Dendritic cell treated with granulocyte-macrophage colony-stimulating factor and Interleukin-4, amounts not matched to agents 40 ng/mL and 50 ng/mL, for 4 days (primary cell): ENCODE results near the gene TSPAN13.

ENCODE experiments used
- H3K27ac Mint-ChIP-seq: one replicate; pipeline ENCODE4 v1.8.0; 2022; ENCODE audit warnings: mild to moderate bottlenecking, mixed read lengths
- H3K27me3 Mint-ChIP-seq: one replicate; pipeline ENCODE4 v1.8.0; 2022; ENCODE audit warnings: mild to moderate bottlenecking, mixed read lengths
- H3K36me3 Mint-ChIP-seq: one replicate; pipeline ENCODE4 v1.8.0; 2022; ENCODE audit warnings: low read depth, mixed read lengths
- H3K4me1 Mint-ChIP-seq: one replicate; pipeline ENCODE4 v1.8.0; 2022; ENCODE audit warnings: low read depth, mixed read lengths
- H3K4me3 Mint-ChIP-seq: one replicate; pipeline ENCODE4 v1.8.0; 2022; ENCODE audit warnings: mild to moderate bottlenecking, moderate library complexity, mixed read lengths
- H3K9me3 Mint-ChIP-seq: one replicate; pipeline ENCODE4 v1.8.0; 2022; ENCODE audit warnings: mixed read lengths
- intact Hi-C: fragments of 100-400 bp; cut with micrococcal nuclease; formaldehyde crosslinking; loops from one replicate; pipeline ENCODE4 v1.15.0; 2022

TSPAN13 gene

GRCh38 chr7:16730937-16731336 is 22.6 kb upstream of the TSPAN13 start:
- H3K9me3 Mint-ChIP-seq: no peaks in the 10 kb centered on the region
- H3K4me3 Mint-ChIP-seq: no peak overlapping the region
- intact Hi-C loops: no loop called here
- peaks cover 13% of the 10 kb centered on the region for H3K4me1 Mint-ChIP-seq
- no peaks in the 10 kb centered on the region for H3K36me3 Mint-ChIP-seq
- no peaks in the 10 kb centered on the region for H3K27me3 Mint-ChIP-seq
- no peak overlapping the region for H3K27ac Mint-ChIP-seq

DNA sequence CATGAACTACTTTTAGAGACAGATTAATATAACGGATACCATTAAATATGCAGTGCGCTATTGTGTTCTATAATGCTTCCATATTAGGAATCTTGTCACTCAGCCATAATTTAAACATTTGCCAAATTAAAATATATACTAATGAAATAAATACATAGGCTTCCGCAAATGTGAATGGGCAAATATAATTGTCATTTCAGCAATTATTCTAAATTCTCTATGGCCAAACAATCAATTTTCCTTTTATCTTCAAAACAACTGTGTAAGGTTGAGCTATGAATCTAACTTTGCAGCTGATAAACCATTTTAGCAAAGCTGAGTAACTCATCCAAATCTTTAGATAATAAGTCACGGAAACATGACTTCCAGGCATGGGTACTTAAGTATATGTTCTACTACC is 20.7 kb upstream of the TSPAN13 start:
- peaks cover 13% of the 10 kb centered on the region for H3K4me1 Mint-ChIP-seq
- H3K27me3 Mint-ChIP-seq: no peaks in the 10 kb centered on the region
- intact Hi-C loops: no loop called here

DNA sequence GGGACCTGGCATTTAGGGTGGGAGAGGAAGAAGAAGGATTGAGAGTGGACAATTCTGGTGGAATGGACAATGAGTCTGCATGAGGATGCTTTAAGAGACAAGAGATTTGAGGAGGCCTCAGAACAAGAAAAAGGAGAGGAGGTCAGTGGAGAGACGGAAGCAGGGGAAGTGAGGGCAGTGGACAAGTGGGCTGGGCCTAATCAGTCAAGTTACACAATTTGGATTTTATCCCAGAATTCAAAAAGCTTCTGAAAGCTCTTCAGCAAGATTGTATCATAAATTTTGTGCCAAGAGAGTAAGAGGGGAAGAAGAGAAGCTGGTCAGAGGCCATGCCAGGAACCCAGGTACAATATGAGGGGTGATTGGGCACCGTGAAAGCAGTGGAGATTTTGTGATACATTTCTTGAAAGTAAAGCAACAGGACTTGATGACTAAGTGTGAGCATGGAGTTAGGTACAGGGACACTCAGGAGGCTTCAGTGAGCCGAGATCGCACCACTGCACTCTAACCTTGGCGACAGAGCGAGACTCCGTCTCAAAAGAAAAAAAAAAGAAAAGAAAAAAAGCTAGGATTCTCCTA is 19.3 kb upstream of the TSPAN13 start:
- no peaks in the 10 kb centered on the region for H3K27me3 Mint-ChIP-seq
- no peaks in the 10 kb centered on the region for H3K9me3 Mint-ChIP-seq
- no peaks in the 10 kb centered on the region for H3K36me3 Mint-ChIP-seq
- H3K27ac Mint-ChIP-seq: no peak overlapping the region
- no peak overlapping the region for H3K4me3 Mint-ChIP-seq
- peaks cover 13% of the 10 kb centered on the region for H3K4me1 Mint-ChIP-seq
- intact Hi-C loops: no loop called here

More for the DNA sequence above, 20.7 kb upstream of the TSPAN13 start:
- Mint-ChIP-seq H3K4me3 (no peak overlapping the region), H3K27ac (no peak overlapping the region), H3K9me3 (no peaks in the 10 kb centered on the region), H3K36me3 (no peaks in the 10 kb centered on the region)

GRCh38 chr7:16735020-16735419 is 18.5 kb upstream of the TSPAN13 start:
- intact Hi-C loops: no loop called here
- Mint-ChIP-seq H3K27me3 (no peaks in the 10 kb centered on the region), H3K4me3 (no peak overlapping the region), H3K36me3 (no peaks in the 10 kb centered on the region), H3K4me1 (peaks cover 13% of the 10 kb centered on the region), H3K27ac (no peak overlapping the region), H3K9me3 (no peaks in the 10 kb centered on the region)

- Mint-ChIP-seq H3K4me3 (no peak overlapping the region), H3K27ac (no peak overlapping the region)
- intact Hi-C loops: no loop called here
Measured at GRCh38 chr7:16738011-16738688, 15.4 kb upstream of the TSPAN13 start.

DNA sequence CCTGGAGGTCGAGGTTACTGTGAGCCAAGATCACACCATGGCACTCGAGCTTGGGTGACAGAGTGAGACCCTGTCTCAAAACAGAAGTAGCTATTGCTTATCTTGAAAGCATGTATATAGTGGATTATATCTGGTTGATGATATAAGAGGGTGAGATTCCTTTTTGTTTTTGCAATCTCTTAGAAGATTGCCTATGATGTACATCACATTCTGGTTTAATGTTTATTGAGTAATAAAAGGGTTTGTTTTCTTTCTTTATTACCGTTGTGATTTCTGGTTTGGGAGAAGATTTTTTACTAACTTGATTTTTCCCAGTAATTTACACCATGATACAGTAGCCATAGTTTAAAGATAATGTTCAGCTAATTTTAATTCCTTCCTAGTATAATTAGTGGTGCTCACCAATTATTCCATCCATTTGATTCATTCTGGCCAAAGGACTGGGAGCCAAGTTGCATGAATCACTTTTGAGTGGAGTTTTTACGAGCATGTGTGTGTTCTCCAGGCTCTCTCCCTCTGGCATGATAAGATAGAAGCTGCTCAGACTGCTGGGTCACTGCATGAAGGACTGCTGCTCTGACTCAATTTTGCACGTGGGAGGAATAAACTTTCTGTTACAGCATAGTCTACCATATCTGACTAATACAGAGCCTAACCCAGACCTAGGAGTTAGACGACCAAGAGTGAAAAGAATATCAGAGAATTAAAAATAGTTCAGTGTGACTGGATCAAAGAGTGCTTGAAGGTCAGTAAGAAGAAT is 13.5 kb upstream of the TSPAN13 start:
- Mint-ChIP-seq H3K9me3 (no peaks in the 10 kb centered on the region), H3K36me3 (no peaks in the 10 kb centered on the region), H3K27me3 (no peaks in the 10 kb centered on the region), H3K4me3 (no peak overlapping the region), H3K4me1 (peaks cover 8% of the 10 kb centered on the region), H3K27ac (no peak overlapping the region)
- intact Hi-C loops: no loop called here

More at GRCh38 chr7:16738011-16738688, 15.4 kb upstream of the TSPAN13 start:
- Mint-ChIP-seq H3K4me1 (peaks cover 6% of the 10 kb centered on the region), H3K36me3 (no peaks in the 10 kb centered on the region), H3K9me3 (no peaks in the 10 kb centered on the region), H3K27me3 (no peaks in the 10 kb centered on the region)

GRCh38 chr7:16740623-16740953 is 13.0 kb upstream of the TSPAN13 start:
- Mint-ChIP-seq H3K36me3 (no peaks in the 10 kb centered on the region), H3K4me3 (no peak overlapping the region), H3K9me3 (no peaks in the 10 kb centered on the region), H3K4me1 (peaks cover 8% of the 10 kb centered on the region), H3K27me3 (no peaks in the 10 kb centered on the region), H3K27ac (no peak overlapping the region)
- intact Hi-C loops: no loop called here

DNA sequence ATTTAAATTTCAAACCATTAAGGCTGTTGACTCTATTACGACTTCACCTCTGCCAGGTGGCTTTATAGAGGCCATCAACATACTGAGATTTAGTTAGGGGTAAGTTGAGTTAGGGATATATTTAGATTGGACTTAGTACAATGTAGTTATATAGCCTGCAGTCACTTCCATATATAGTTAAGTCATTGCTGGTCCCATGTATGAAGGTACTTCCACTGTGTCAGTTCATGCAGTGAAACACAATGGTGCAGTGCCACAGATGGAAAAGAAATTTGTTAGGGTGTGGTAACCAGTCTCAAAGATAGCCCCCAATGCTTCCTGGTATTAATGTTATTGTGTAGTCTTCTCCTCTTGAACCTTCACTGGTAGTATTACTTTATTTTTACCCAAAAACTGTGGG is 12.6 kb upstream of the TSPAN13 start:
- no peak overlapping the region for H3K27ac Mint-ChIP-seq
- H3K36me3 Mint-ChIP-seq: no peaks in the 10 kb centered on the region
- intact Hi-C loops: no loop called here
- no peaks in the 10 kb centered on the region for H3K27me3 Mint-ChIP-seq
- H3K9me3 Mint-ChIP-seq: no peaks in the 10 kb centered on the region
- no peak overlapping the region for H3K4me3 Mint-ChIP-seq
- peaks cover 8% of the 10 kb centered on the region for H3K4me1 Mint-ChIP-seq

- Mint-ChIP-seq H3K4me1 (peaks cover 8% of the 10 kb centered on the region), H3K27me3 (no peaks in the 10 kb centered on the region), H3K27ac (no peak overlapping the region), H3K9me3 (no peaks in the 10 kb centered on the region), H3K36me3 (no peaks in the 10 kb centered on the region), H3K4me3 (no peak overlapping the region)
- intact Hi-C loops: no loop called here
Measured at GRCh38 chr7:16741676-16742075, 11.9 kb upstream of the TSPAN13 start.

GRCh38 chr7:16742547-16742946 is 11.0 kb upstream of the TSPAN13 start:
- peaks cover 8% of the 10 kb centered on the region for H3K4me1 Mint-ChIP-seq
- no peaks in the 10 kb centered on the region for H3K27me3 Mint-ChIP-seq
- H3K9me3 Mint-ChIP-seq: no peaks in the 10 kb centered on the region
- H3K4me3 Mint-ChIP-seq: no peak overlapping the region
- H3K27ac Mint-ChIP-seq: no peak overlapping the region
- H3K36me3 Mint-ChIP-seq: no peaks in the 10 kb centered on the region
- intact Hi-C loops: no loop called here

DNA sequence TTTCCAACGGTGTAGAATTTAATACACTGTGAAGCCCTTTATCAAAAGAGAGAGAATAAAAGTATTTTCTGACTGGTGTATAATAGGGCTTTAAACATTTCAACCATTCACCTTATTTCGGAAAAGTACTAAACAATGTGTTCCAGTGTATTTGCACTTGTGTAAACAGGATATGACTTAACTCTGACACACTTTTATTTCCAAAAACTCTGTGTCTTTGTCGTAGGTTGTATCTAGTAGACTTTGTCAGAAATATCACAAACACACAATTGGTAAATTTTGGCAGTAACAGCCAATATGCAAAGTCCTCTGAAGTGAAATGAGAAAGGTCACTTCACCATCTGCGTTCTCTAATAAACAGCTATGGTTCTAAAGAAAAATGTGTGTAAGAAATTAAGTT is 10.3 kb upstream of the TSPAN13 start:
- H3K36me3 Mint-ChIP-seq: no peaks in the 10 kb centered on the region

GRCh38 chr7:16744518-16745250 is 8.9 kb upstream of the TSPAN13 start:
- Mint-ChIP-seq H3K4me3 (no peak overlapping the region), H3K36me3 (no peaks in the 10 kb centered on the region), H3K4me1 (peaks cover 8% of the 10 kb centered on the region), H3K9me3 (no peaks in the 10 kb centered on the region), H3K27ac (no peak overlapping the region), H3K27me3 (no peaks in the 10 kb centered on the region)
- intact Hi-C loops: no loop called here

More for the DNA sequence above, 10.3 kb upstream of the TSPAN13 start:
- peaks cover 8% of the 10 kb centered on the region for H3K4me1 Mint-ChIP-seq
- no peak overlapping the region for H3K27ac Mint-ChIP-seq
- H3K27me3 Mint-ChIP-seq: no peaks in the 10 kb centered on the region
- H3K4me3 Mint-ChIP-seq: no peak overlapping the region
- H3K9me3 Mint-ChIP-seq: no peaks in the 10 kb centered on the region
- intact Hi-C loops: no loop called here

DNA sequence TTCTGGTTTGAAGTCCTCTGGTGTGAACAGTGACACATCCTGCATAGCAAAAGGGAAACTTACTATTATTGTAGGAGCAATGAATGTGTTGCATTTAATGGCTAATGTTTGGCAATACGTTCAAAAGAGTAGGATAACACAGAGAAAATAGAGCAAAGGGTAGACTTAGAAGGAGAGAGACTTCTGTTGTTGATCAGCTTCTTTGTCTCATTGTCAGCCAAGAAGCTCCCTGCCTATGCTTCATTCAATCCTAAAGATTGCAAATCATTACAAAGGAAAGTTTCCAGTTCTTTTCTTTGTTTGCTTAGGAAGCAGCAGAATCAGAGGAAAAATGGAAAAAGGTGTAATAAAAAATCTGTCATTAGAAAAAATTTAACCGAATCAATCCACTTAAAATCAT is 7.9 kb upstream of the TSPAN13 start:
- H3K27me3 Mint-ChIP-seq: no peaks in the 10 kb centered on the region
- intact Hi-C loops: no loop called here
- peaks cover 13% of the 10 kb centered on the region for H3K4me1 Mint-ChIP-seq
- no peak overlapping the region for H3K27ac Mint-ChIP-seq
- H3K9me3 Mint-ChIP-seq: no peaks in the 10 kb centered on the region
- no peaks in the 10 kb centered on the region for H3K36me3 Mint-ChIP-seq
- no peak overlapping the region for H3K4me3 Mint-ChIP-seq

- Mint-ChIP-seq H3K27ac (no peak overlapping the region), H3K9me3 (no peaks in the 10 kb centered on the region), H3K27me3 (peaks cover 2% of the 10 kb centered on the region), H3K4me1 (peaks cover 13% of the 10 kb centered on the region), H3K4me3 (no peak overlapping the region), H3K36me3 (no peaks in the 10 kb centered on the region)
- intact Hi-C loops: no loop called here
Measured at GRCh38 chr7:16747102-16747501, 6.5 kb upstream of the TSPAN13 start.
